ENCODE results near the gene PDE6G. TPM values are rescaled to one million over a fixed set of nuclear protein-coding genes. Genes with fewer than 3 reads are reported as not detected.

Gene PDE6G
- total and polyA plus RNA-seq, 2 donors (not counting 1 experiment from before 2014, with no cell fraction given): 0.69 to 1.1 TPM

GRCh38 chr17:81655378-81656117 is 794 bp downstream of the PDE6G start:
- CTCF ChIA-PET: no interaction called here
- peaks cover 12 to 18% of the 10 kb centered on the region in 2 donors for H3K4me1 ChIP-seq (ENCODE audit: control insufficient read depth in 2 of 2, insufficient read depth in 2 of 2, low read length in 2 of 2)
- H3K4me1 Mint-ChIP-seq: peaks cover 15% of the 10 kb centered on the region
- intact Hi-C loops (cut with micrococcal nuclease): no loop called here
- H3K4me3 ChIP-seq (ENCODE audit: control extremely low read depth in 1 of 5, extremely low read depth in 1 of 5, insufficient read depth in 1 of 5, low read depth in 2 of 5, low read length in 4 of 5): no peak overlapping the region
- H3K27ac Mint-ChIP-seq: no peak overlapping the region
- no peak overlapping the region for H3K4me3 Mint-ChIP-seq
- H3K4me2 ChIP-seq (replicated peaks; ENCODE audit: low read depth, low read length, poor library complexity, severe bottlenecking): no peak overlapping the region
- DNase-seq (no peak), ATAC-seq (ENCODE audit: low read depth) (no peak)
- peaks cover 7% of the 10 kb centered on the region for H3K27me3 Mint-ChIP-seq
- no peak overlapping the region for H2AFZ ChIP-seq (ENCODE audit: insufficient read depth, low read depth, low read length, poor library complexity, severe bottlenecking)
- no peaks in the 10 kb centered on the region for H4K20me1 ChIP-seq (ENCODE audit: control insufficient read depth, insufficient read depth, low read length, poor library complexity, severe bottlenecking)
- no peaks in the 10 kb centered on the region for H3K36me3 ChIP-seq (replicated peaks in 1 of 2; ENCODE audit: control extremely low read depth in 1 of 2, control insufficient read depth in 1 of 2, extremely low read depth in 1 of 2, insufficient read depth in 2 of 2, low read length in 1 of 2)
- H3K27me3 ChIP-seq (replicated peaks in 1 of 4; ENCODE audit: control extremely low read depth in 1 of 4, control insufficient read depth in 3 of 4, insufficient read depth in 4 of 4, low read length in 3 of 4): peaks cover 0 to 18% (median 4%) of the 10 kb centered on the region in 4 experiments
- TF ChIP-seq EZH2 (IDR thresholded peaks at IDR 0.05; ENCODE audit: borderline replicate concordance, insufficient read depth, low read depth, low read length, poor library complexity, severe bottlenecking) (no peak), CTCF (IDR thresholded peaks at IDR 0.05) (no peak)
- POLR2A ChIA-PET: interaction anchor here (0.9 kb wide), 1 partner anchor 15 kb away, joined by 3 read pairs; no protein-coding TSS in a partner anchor
- H3K79me2 ChIP-seq (ENCODE audit: control insufficient read depth, insufficient read depth, low read length): no peaks in the 10 kb centered on the region
- no peak overlapping the region for H3K27ac ChIP-seq (ENCODE audit: low read length in 2 of 2)
- H3K9ac ChIP-seq (ENCODE audit: low read length): no peak overlapping the region
- H3K9me3 Mint-ChIP-seq (ENCODE audit: insufficient read depth): no peaks in the 10 kb centered on the region
- WGBS (ENCODE audit: insufficient coverage): 95% methylated on average over 18 of the region's 18 CpGs
- peaks cover 0 to 4% (median 0%) of the 10 kb centered on the region in 3 donors for H3K9me3 ChIP-seq (ENCODE audit: control extremely low read depth in 1 of 3, control insufficient read depth in 2 of 3, insufficient read depth in 1 of 3, low read length in 2 of 3)
